Measurements from ENCODE around the gene DDI2.

DDI2 gene

DNA sequence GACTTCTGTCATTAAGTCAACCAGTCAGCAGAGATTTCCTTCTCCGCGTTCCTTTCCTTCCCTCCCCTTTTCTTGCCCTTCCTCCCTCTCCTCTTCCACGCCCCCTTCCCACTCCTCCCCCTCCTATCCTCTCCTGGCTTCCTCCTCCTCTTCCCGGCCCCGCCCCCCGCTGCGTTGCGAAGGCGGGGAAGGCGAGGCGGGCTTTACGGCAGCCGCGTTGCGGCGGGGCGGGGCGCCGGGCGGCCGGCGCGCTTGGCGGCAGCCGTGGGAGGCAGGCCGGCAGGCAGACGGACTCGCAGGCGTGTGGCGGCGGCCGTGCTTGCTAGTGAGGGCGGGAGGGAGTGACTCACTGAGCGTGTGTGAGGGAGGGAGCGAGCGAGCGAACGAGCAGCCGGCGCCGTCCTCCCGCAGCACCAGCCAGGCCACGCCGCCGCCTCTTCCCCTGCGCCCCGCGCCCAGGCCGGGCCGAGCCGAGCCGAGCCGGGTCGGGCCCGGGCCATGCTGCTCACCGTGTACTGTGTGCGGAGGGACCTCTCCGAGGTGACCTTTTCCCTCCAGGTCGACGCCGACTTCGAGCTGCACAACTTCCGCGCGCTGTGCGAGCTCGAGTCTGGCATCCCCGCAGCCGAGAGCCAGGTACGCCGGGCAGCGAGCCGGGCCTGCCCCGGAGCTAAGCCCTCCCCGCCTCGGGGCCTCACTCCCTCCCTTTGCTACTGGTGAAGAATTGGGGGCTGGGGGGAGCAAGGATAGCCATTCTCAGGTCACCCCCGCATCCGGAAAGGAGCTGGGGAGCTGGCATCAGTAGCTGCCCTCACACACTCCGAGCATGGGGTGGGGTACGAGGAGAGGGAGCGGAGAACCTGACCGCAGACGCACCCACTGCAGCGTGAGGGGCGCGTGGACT is at the start of gene DDI2:
Gene DDI2, plus strand, starts transcription at position 286 of the 904 bp plus-strand sequence. Its CDS starts 213 bp downstream, at position 499.
- ATAC-seq (ENCODE audit: insufficient read depth, low read depth) (peak; percentile 84), DNase-seq (peak; percentile 98)
- H3K79me2 ChIP-seq (ENCODE audit: insufficient read depth, low read length), result peaks cover 51% of the 10 kb centered on the region
- peak within 1 kb of the TSS; percentile 83 for H3K9ac ChIP-seq (ENCODE audit: low read depth, low read length)
- peak within 1 kb of the TSS; percentile 80 for H3K27ac ChIP-seq (ENCODE audit: low read length)
- H3K4me1 ChIP-seq (ENCODE audit: insufficient read depth, low read length), result peaks cover 49% of the 10 kb centered on the region
- H3K36me3 ChIP-seq (ENCODE audit: insufficient read depth, low read length), result peaks cover 16% of the 10 kb centered on the region
- H2AFZ ChIP-seq (ENCODE audit: low read depth, low read length), result peak within 1 kb of the TSS; percentile 93
- peak within 1 kb of the TSS; percentile 79 to 93 for H3K4me3 ChIP-seq (ENCODE audit: low read depth in 1 of 2, low read length in 2 of 2)
- peaks cover 26% of the 10 kb centered on the region; the same call in 1 of the 2 replicates for H4K20me1 ChIP-seq (ENCODE audit: insufficient read depth, low read length)
- TF ChIP-seq EZH2 (IDR thresholded peaks at IDR 0.05; ENCODE audit: borderline replicate concordance, low read depth, low read length, severe bottlenecking) (no peak), CTCF (IDR thresholded peaks at IDR 0.05; ENCODE audit: borderline replicate concordance, extremely low read depth, low read length, poor library complexity, severe bottlenecking) (no peak)
- no peaks in the 10 kb centered on the region for H3K27me3 ChIP-seq (ENCODE audit: insufficient read depth, low read length, poor library complexity)
- peak within 1 kb of the TSS; percentile 94 for H3K4me2 ChIP-seq (ENCODE audit: insufficient read depth, low read length)
- no peaks in the 10 kb centered on the region for H3K9me3 ChIP-seq (ENCODE audit: insufficient read depth, low read length, severe bottlenecking)

GRCh38 chr1:15568387-15569073 is 48.7 kb upstream of the DDI2 start:
- Histone ChIP-seq H3K9me3 (ENCODE audit: insufficient read depth, low read length, severe bottlenecking) (no peaks in the 10 kb centered on the region), H3K4me3 (ENCODE audit: low read depth in 1 of 2, low read length in 2 of 2) (no peak overlapping the region), H3K27me3 (ENCODE audit: insufficient read depth, low read length, poor library complexity) (no peaks in the 10 kb centered on the region), H3K4me1 (ENCODE audit: insufficient read depth, low read length) (no peaks in the 10 kb centered on the region), H3K36me3 (ENCODE audit: insufficient read depth, low read length) (peaks cover 52% of the 10 kb centered on the region), H2AFZ (ENCODE audit: low read depth, low read length) (no peak overlapping the region), H3K4me2 (ENCODE audit: insufficient read depth, low read length) (no peak overlapping the region), H3K9ac (ENCODE audit: low read depth, low read length) (no peak overlapping the region), H3K79me2 (ENCODE audit: insufficient read depth, low read length) (no peaks in the 10 kb centered on the region), H4K20me1 (ENCODE audit: insufficient read depth, low read length) (no peaks in the 10 kb centered on the region), H3K27ac (ENCODE audit: low read length) (no peak overlapping the region)
- TF ChIP-seq CTCF (IDR thresholded peaks at IDR 0.05; ENCODE audit: borderline replicate concordance, extremely low read depth, low read length, poor library complexity, severe bottlenecking), result no peak
- TF ChIP-seq EZH2 (IDR thresholded peaks at IDR 0.05; ENCODE audit: borderline replicate concordance, low read depth, low read length, severe bottlenecking), result no peak
- ATAC-seq (ENCODE audit: insufficient read depth, low read depth), result no peak
- DNase-seq, result no peak

DNA sequence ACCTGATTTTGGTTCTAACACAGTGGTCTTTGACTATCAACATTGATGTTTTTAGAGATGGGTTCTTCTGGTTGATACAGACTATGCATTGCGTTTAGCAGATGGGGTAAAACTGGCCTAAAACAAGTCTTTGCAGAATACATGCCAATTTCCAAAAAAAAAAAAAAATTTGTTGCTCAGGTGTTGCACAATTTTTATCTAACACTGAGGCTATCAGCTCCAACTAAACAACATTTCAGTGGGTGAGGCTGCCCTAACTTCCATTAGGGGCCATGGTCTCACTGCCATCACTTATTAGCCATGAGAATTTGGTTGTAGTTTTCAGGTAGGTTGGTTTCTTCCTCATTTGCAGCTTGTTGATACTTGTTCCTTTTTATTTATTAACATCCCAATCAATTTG is 46.4 kb upstream of the DDI2 start:
- H3K79me2 ChIP-seq (ENCODE audit: insufficient read depth, low read length), result no peaks in the 10 kb centered on the region
- DNase-seq, result no peak
- no peak overlapping the region for H2AFZ ChIP-seq (ENCODE audit: low read depth, low read length)
- H3K9me3 ChIP-seq (ENCODE audit: insufficient read depth, low read length, severe bottlenecking), result no peaks in the 10 kb centered on the region
- no peaks in the 10 kb centered on the region; the same call in 1 of the 2 replicates for H4K20me1 ChIP-seq (ENCODE audit: insufficient read depth, low read length)
- TF ChIP-seq CTCF (IDR thresholded peaks at IDR 0.05; ENCODE audit: borderline replicate concordance, extremely low read depth, low read length, poor library complexity, severe bottlenecking), result no peak
- no peaks in the 10 kb centered on the region for H3K4me1 ChIP-seq (ENCODE audit: insufficient read depth, low read length)
- no peak overlapping the region for H3K4me2 ChIP-seq (ENCODE audit: insufficient read depth, low read length)
- H3K27ac ChIP-seq (ENCODE audit: low read length), result no peak overlapping the region
- H3K9ac ChIP-seq (ENCODE audit: low read depth, low read length), result no peak overlapping the region
- H3K27me3 ChIP-seq (ENCODE audit: insufficient read depth, low read length, poor library complexity), result no peaks in the 10 kb centered on the region
- H3K36me3 ChIP-seq (ENCODE audit: insufficient read depth, low read length), result peaks cover 33% of the 10 kb centered on the region
- ATAC-seq (ENCODE audit: insufficient read depth, low read depth), result no peak
- no peak overlapping the region for H3K4me3 ChIP-seq (ENCODE audit: low read depth in 1 of 2, low read length in 2 of 2)
